MM.1S (cell line): ENCODE data around the gene MAP3K7CL.

Source experiments
- EZH2 ChIP-seq: fragments of 300-600 bp; sonication (generic); optimal IDR thresholded peaks from 2 replicates; pipeline ENCODE3; 2017; ENCODE audit warnings: low read depth, mild to moderate bottlenecking, antibody characterized with exemption, low read length, mixed read lengths
- TF ChIP-seq, protein P1 (sequence below): fragments of 300-600 bp; sonication (generic); IDR thresholded peaks from 2 replicates; pipeline ENCODE4 v1.5.1; 2016; ENCODE audit warnings: antibody characterized with exemption, low read length, mixed read lengths

DNA sequence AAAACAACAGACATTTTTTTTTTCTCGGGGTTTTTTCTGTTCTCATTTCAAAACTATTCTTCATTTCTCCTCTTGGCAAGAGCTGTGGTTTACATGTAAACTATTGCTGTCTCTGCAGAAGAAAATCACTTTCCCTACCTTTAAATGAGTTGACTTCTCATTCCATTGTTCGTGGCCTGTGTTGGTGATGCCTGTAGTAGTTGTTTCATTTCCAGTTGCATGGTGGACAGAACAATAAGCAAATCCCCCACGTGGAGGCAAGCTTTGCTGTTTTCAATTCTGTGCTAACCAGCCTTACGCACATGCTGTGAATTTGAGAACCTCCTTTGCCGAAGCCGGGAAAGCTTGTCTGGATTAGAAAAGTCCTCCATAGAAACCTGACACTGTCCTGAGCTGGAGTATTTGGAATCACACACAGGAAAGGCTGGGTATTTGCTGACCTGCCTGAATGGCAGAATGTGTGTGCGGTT lies 26.2 kb upstream of the MAP3K7CL start:
- TF ChIP-seq, protein P1, sequence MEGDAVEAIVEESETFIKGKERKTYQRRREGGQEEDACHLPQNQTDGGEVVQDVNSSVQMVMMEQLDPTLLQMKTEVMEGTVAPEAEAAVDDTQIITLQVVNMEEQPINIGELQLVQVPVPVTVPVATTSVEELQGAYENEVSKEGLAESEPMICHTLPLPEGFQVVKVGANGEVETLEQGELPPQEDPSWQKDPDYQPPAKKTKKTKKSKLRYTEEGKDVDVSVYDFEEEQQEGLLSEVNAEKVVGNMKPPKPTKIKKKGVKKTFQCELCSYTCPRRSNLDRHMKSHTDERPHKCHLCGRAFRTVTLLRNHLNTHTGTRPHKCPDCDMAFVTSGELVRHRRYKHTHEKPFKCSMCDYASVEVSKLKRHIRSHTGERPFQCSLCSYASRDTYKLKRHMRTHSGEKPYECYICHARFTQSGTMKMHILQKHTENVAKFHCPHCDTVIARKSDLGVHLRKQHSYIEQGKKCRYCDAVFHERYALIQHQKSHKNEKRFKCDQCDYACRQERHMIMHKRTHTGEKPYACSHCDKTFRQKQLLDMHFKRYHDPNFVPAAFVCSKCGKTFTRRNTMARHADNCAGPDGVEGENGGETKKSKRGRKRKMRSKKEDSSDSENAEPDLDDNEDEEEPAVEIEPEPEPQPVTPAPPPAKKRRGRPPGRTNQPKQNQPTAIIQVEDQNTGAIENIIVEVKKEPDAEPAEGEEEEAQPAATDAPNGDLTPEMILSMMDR, result no peak
- TF ChIP-seq EZH2, result no peak
